HCT116 (cell line): ENCODE measurements around the gene BRAT1. TPM values are rescaled to one million over a fixed set of nuclear protein-coding genes. Genes with fewer than 3 reads are reported as not detected.

Experiments
- ATAC-seq: fragments of 200-7000 bp; cut with Tn5 transposase; 2 replicates; pipeline ENCODE4 v1.9.1; 2020; ENCODE audit warnings: mild to moderate bottlenecking, moderate library complexity
- BruUV-seq: library from RNA; stranded (reverse); fragments of 400-500 nt; replicated peaks from 2 replicates; lab custom pipeline; 2021; lab: Mats Ljungman, UMichigan
- CTCF ChIA-PET: fragments of 300-600 bp; sonication (Branson Sonifier 250); formaldehyde crosslinking; loops from one replicate; lab custom pipeline; 2021; ENCODE audit warnings: antibody characterized with exemption; lab: Charles Lee
- POLR2A ChIA-PET: fragments of 300-600, 350-600 bp; sonication (Branson Sonifier 250); formaldehyde crosslinking; loops from one replicate; lab custom pipeline; 2021; ENCODE audit warnings: antibody characterized with exemption; lab: Charles Lee
- RAD21 ChIA-PET, 2 experiments: fragments of 300-600 bp; sonication (Branson Sonifier 250); formaldehyde crosslinking; loops; one replicate each; lab custom pipeline; 2023; ENCODE audit warnings: low total read pairs in 2 of 2; ENCODE audit not compliant: uncharacterized antibody in 2 of 2, unreplicated experiment in 2 of 2, low non-redundant PET in 1 of 2; lab: Charles Lee
- DNase-seq: peaks from one replicate; pipeline ENCODE4 v3.0.0-alpha.2; 2010; ENCODE audit warnings: low read depth, low spot score
- H2AFZ ChIP-seq: fragments of 200-600 bp; shearing (Covaris generic), sonication (generic); 2 replicates; pipeline ENCODE4 v1.6.1; 2017; ENCODE audit warnings: low read depth, mixed run types, mixed read lengths, antibody characterized with exemption, low read length; ENCODE audit not compliant: poor library complexity, severe bottlenecking
- H3K27ac ChIP-seq: 2 replicates; pipeline ENCODE4 v1.5.1; 2012; ENCODE audit warnings: low read depth, low read length
- H3K27me3 ChIP-seq: fragments of 200-600 bp; sonication (generic); 2 replicates; pipeline ENCODE4 v1.6.1; 2016; ENCODE audit warnings: mixed run types, low read length, mixed read lengths; ENCODE audit not compliant: insufficient read depth
- H3K36me3 ChIP-seq, 2 experiments: fragments of 200-500 bp in 1 of 2; fragments of 200-600 bp in 1 of 2; sonication (Bioruptor generic) in 1 of 2; sonication (generic) in 1 of 2; 2 replicates each; pipeline versions ENCODE4 v1.5.1 to v1.6.1; 2014 to 2016; ENCODE audit warnings: low read length in 2 of 2, inconsistent platforms in 1 of 2, mixed read lengths in 1 of 2, mixed run types in 1 of 2; ENCODE audit not compliant: insufficient read depth in 2 of 2, control insufficient read depth in 1 of 2
- H3K4me1 ChIP-seq, 2 experiments: fragments of 200-600 bp in 1 of 2; sonication (generic) in 1 of 2; 2 replicates each; pipeline versions ENCODE4 v1.5.1 to v1.6.1; 2012 to 2017; ENCODE audit warnings: low read length in 2 of 2, inconsistent platforms in 1 of 2, mild to moderate bottlenecking in 1 of 2, mixed read lengths in 1 of 2, mixed run types in 1 of 2, moderate library complexity in 1 of 2; ENCODE audit not compliant: insufficient read depth in 2 of 2, control insufficient read depth in 1 of 2
- H3K4me2 ChIP-seq: fragments of 200-600 bp; sonication (generic); 2 replicates; pipeline ENCODE4 v1.6.1; 2017; ENCODE audit warnings: mixed run types, low read length, mixed read lengths
- H3K4me3 ChIP-seq, 2 experiments: fragments of 200-600 bp in 1 of 2; sonication (generic) in 1 of 2; replicated peaks in 1 of 2; 2 replicates each; pipeline ENCODE4 v1.5.1; 2011 to 2016; ENCODE audit warnings: low read length in 2 of 2, control low read depth in 1 of 2, low read depth in 1 of 2, mild to moderate bottlenecking in 1 of 2, mixed read lengths in 1 of 2, mixed run types in 1 of 2
- H3K79me2 ChIP-seq: fragments of 200-600 bp; sonication (generic); 2 replicates; pipeline ENCODE4 v1.6.1; 2017; ENCODE audit warnings: mild to moderate bottlenecking, mixed run types, low read length, moderate library complexity, mixed read lengths; ENCODE audit not compliant: insufficient read depth
- H3K9ac ChIP-seq: fragments of 200-600 bp; sonication (generic); 2 replicates; pipeline ENCODE4 v1.6.1; 2016; ENCODE audit warnings: low read length, mixed read lengths
- H3K9me2 ChIP-seq: fragments of 200-600 bp; sonication (generic), shearing (Covaris generic); 2 replicates; pipeline ENCODE4 v1.6.1; 2017; ENCODE audit warnings: mixed run types, mild to moderate bottlenecking, moderate library complexity; ENCODE audit not compliant: insufficient read depth
- H3K9me3 ChIP-seq, 2 experiments: fragments of 200-500 bp in 1 of 2; fragments of 200-600 bp in 1 of 2; sonication (Bioruptor generic) in 1 of 2; sonication (generic) in 1 of 2; 2 replicates each; pipeline ENCODE4 v1.6.1; 2014 to 2017; ENCODE audit warnings: low read length in 2 of 2, mixed read lengths in 2 of 2, inconsistent platforms in 1 of 2, low read depth in 1 of 2, mild to moderate bottlenecking in 1 of 2, mixed run types in 1 of 2, moderate library complexity in 1 of 2; ENCODE audit not compliant: control insufficient read depth in 1 of 2, insufficient read depth in 1 of 2
- H4K20me1 ChIP-seq: fragments of 200-600 bp; sonication (generic), shearing (Covaris generic); 2 replicates; pipeline ENCODE4 v1.6.1; 2017; ENCODE audit warnings: mixed run types, mild to moderate bottlenecking, moderate library complexity; ENCODE audit not compliant: insufficient read depth
- CBX3 ChIP-seq: IDR thresholded peaks from 2 replicates; pipeline ENCODE4 v1.6.1; 2012; ENCODE audit warnings: low read depth
- CEBPB ChIP-seq: IDR thresholded peaks from 2 replicates; pipeline ENCODE4 v1.6.1; 2012; ENCODE audit warnings: low read depth
- CTCF ChIP-seq, 3 experiments: fragments of 200-600 bp in 1 of 3; sonication (generic) in 1 of 3; IDR thresholded peaks in 2 of 3; conservative IDR thresholded peaks in 1 of 3; 2 replicates each; pipeline ENCODE4 v1.5.1; 2012 to 2017; ENCODE audit warnings: low read depth in 2 of 3, low read length in 2 of 3, antibody characterized with exemption in 1 of 3, borderline replicate concordance in 1 of 3, control low read depth in 1 of 3, mild to moderate bottlenecking in 1 of 3, mixed read lengths in 1 of 3, mixed run types in 1 of 3, moderate library complexity in 1 of 3; ENCODE audit not compliant: insufficient read depth in 1 of 3
- EGR1 ChIP-seq: IDR thresholded peaks from 2 replicates; pipeline ENCODE4 v1.6.1; 2012; ENCODE audit warnings: low read depth
- ELF1 ChIP-seq: IDR thresholded peaks from 2 replicates; pipeline ENCODE4 v1.6.1; 2012; ENCODE audit warnings: low read depth, borderline replicate concordance
- EZH2 ChIP-seq: fragments of 200-600 bp; sonication (generic); IDR thresholded peaks from 2 replicates; pipeline ENCODE4 v1.6.1; 2017; ENCODE audit warnings: antibody characterized with exemption, mixed run types
- FOSL1 ChIP-seq: IDR thresholded peaks from 2 replicates; pipeline ENCODE4 v1.6.1; 2012; ENCODE audit warnings: low read depth
- JUND ChIP-seq: IDR thresholded peaks from 2 replicates; pipeline ENCODE4 v1.6.1; 2012
- MAX ChIP-seq: IDR thresholded peaks from 2 replicates; pipeline ENCODE4 v1.6.1; 2012
- POLR2A ChIP-seq: IDR thresholded peaks from 2 replicates; pipeline ENCODE4 v1.7.0; 2011; ENCODE audit warnings: borderline replicate concordance; ENCODE audit not compliant: insufficient read depth, insufficient read length; ENCODE audit errors: extremely low read depth
- RAD21 ChIP-seq: IDR thresholded peaks from 2 replicates; pipeline ENCODE4 v1.6.1; 2012; ENCODE audit warnings: low read depth, mild to moderate bottlenecking
- REST ChIP-seq: IDR thresholded peaks from 2 replicates; pipeline ENCODE4 v1.6.1; 2012; ENCODE audit warnings: low read depth
- SP1 ChIP-seq: IDR thresholded peaks from 2 replicates; pipeline ENCODE4 v1.6.1; 2012; ENCODE audit warnings: low read depth
- SRF ChIP-seq: IDR thresholded peaks from 2 replicates; pipeline ENCODE4 v1.6.1; 2012; ENCODE audit warnings: low read depth
- TCF7L2 ChIP-seq: IDR thresholded peaks from 2 replicates; pipeline ENCODE4 v1.7.0; 2011; ENCODE audit warnings: borderline replicate concordance, inconsistent platforms; ENCODE audit not compliant: insufficient read depth, insufficient read length; ENCODE audit errors: extremely low read depth
- YY1 ChIP-seq: IDR thresholded peaks from 2 replicates; pipeline ENCODE4 v1.6.1; 2011; ENCODE audit warnings: low read length, low read depth, moderate library complexity, mild to moderate bottlenecking; ENCODE audit not compliant: insufficient replicate concordance; ENCODE audit errors: extremely low read depth
- ZBTB33 ChIP-seq: IDR thresholded peaks from 2 replicates; pipeline ENCODE4 v1.6.1; 2011; ENCODE audit warnings: mild to moderate bottlenecking, low read length, moderate library complexity; ENCODE audit not compliant: insufficient replicate concordance; ENCODE audit errors: extremely low read depth
- ZFX ChIP-seq: fragments of 450-650 bp; IDR thresholded peaks from 2 replicates; pipeline ENCODE4 v1.6.1; 2017
- ZNF274 ChIP-seq: fragments of 200-500 bp; sonication (Bioruptor generic); IDR thresholded peaks from 2 replicates; pipeline ENCODE4 v1.6.1; 2014; ENCODE audit warnings: mild to moderate bottlenecking, low read depth, low read length, inconsistent platforms
- intact Hi-C: fragments of 100-400 bp; cut with micrococcal nuclease; formaldehyde crosslinking; loops from 2 replicates; pipeline ENCODE4 v1.10.0; 2022
- total RNA-seq: library from RNA; stranded (reverse); gene quantifications from one replicate; pipeline ENCODE4 v1.2.1, GENCODE V29; 2021; ENCODE audit not compliant: unreplicated experiment

The BRAT1 gene
- total RNA-seq, 1 experiment from 2014 or later, result 47.6 TPM

GRCh38 chr7:2597273-2597640, 41.9 kb upstream of the BRAT1 start:
- BruUV-seq, result no TSS peak
- RAD21 ChIA-PET, result no interaction called here

More at GRCh38 chr7:2597273-2597640, 41.9 kb upstream of the BRAT1 start:
- no peak overlapping the region for H3K9ac ChIP-seq
- no peak for DNase-seq
- ATAC-seq, result no peak
- H3K36me3 ChIP-seq, result peaks cover 6 to 8% of the 10 kb centered on the region in 2 experiments; a peak in 2 of 4 replicates
- H3K4me3 ChIP-seq, result no peak overlapping the region
- H3K4me2 ChIP-seq, result no peak overlapping the region
- H3K4me1 ChIP-seq, result no peaks in the 10 kb centered on the region
- no peaks in the 10 kb centered on the region for H3K9me2 ChIP-seq
- ChIA-PET CTCF (no interaction called here), POLR2A (no interaction called here)
- intact Hi-C loops, result no loop called here
- H2AFZ ChIP-seq, result no peak overlapping the region
- H3K79me2 ChIP-seq, result no peaks in the 10 kb centered on the region
- no peaks in the 10 kb centered on the region for H3K9me3 ChIP-seq
- no peaks in the 10 kb centered on the region for H4K20me1 ChIP-seq
- no peak for TF ChIP-seq REST
- TF ChIP-seq POLR2A, result no peak
- no peak for TF ChIP-seq SRF
- no peak for TF ChIP-seq SP1
- TF ChIP-seq EGR1, result no peak
- no peak for TF ChIP-seq FOSL1
- TF ChIP-seq YY1, result no peak
- no peak for TF ChIP-seq RAD21
- TF ChIP-seq CBX3, result no peak
- no peak for TF ChIP-seq TCF7L2
- TF ChIP-seq MAX, result no peak
- TF ChIP-seq EZH2, result no peak
- no peak for TF ChIP-seq CTCF (IDR thresholded peaks at IDR 0.05 in 2 of 3, conservative IDR thresholded peaks at IDR 0.05 in 1 of 3; ENCODE audit: borderline replicate concordance in 1 of 3, insufficient read depth in 1 of 3, low read depth in 2 of 3, low read length in 2 of 3)
- no peak for TF ChIP-seq ELF1
- no peak for TF ChIP-seq CEBPB
- no peak for TF ChIP-seq ZBTB33
- TF ChIP-seq ZFX, result no peak
- TF ChIP-seq JUND, result no peak
- TF ChIP-seq ZNF274, result no peak
- no peaks in the 10 kb centered on the region for H3K27me3 ChIP-seq
- H3K27ac ChIP-seq, result no peak overlapping the region
